Effector memory CD8-positive, alpha-beta T cell (primary cell): ENCODE results near the gene MMP23B.

Source experiments
- ATAC-seq: fragments of 150-1000 bp; cut with Tn5 transposase; replicated peaks from 2 replicates; pipeline ENCODE4 v1.10.0; 2021; ENCODE audit warnings: mild to moderate bottlenecking, moderate library complexity
- DNase-seq, 3 experiments: peaks; one replicate each; pipeline ENCODE4 v3.0.0; 2021
- H3K27ac Mint-ChIP-seq, 2 donors: one replicate each; pipeline ENCODE4 v1.8.0; 2022; ENCODE audit warnings: mild to moderate bottlenecking in 2 of 2, mixed read lengths in 2 of 2, moderate library complexity in 2 of 2
- H3K27me3 Mint-ChIP-seq, 2 donors: one replicate each; pipeline ENCODE4 v1.8.0; 2022; ENCODE audit warnings: mixed read lengths in 2 of 2
- H3K36me3 Mint-ChIP-seq: one replicate; pipeline ENCODE4 v1.8.0; 2022; ENCODE audit warnings: mild to moderate bottlenecking, moderate library complexity, mixed read lengths; ENCODE audit not compliant: insufficient read depth
- H3K4me1 Mint-ChIP-seq, 2 donors: one replicate each; pipeline ENCODE4 v1.8.0; 2022; ENCODE audit warnings: low read depth in 2 of 2, mixed read lengths in 2 of 2
- H3K4me3 Mint-ChIP-seq, 2 donors: one replicate each; pipeline ENCODE4 v1.8.0; 2022; ENCODE audit warnings: mild to moderate bottlenecking in 2 of 2, mixed read lengths in 2 of 2, moderate library complexity in 2 of 2
- H3K9me3 Mint-ChIP-seq, 2 donors: one replicate each; pipeline ENCODE4 v1.8.0; 2022; ENCODE audit warnings: mixed read lengths in 2 of 2

MMP23B gene

GRCh38 chr1:1619917-1620361 lies 12.0 kb upstream of the MMP23B start:
- ATAC-seq (no peak), DNase-seq (no peak)
- H3K27ac Mint-ChIP-seq = no peak overlapping the region
- H3K27me3 Mint-ChIP-seq = no peaks in the 10 kb centered on the region
- H3K4me1 Mint-ChIP-seq = peaks cover 10 to 14% of the 10 kb centered on the region in 2 donors
- H3K36me3 Mint-ChIP-seq = peaks cover 30% of the 10 kb centered on the region
- no peak overlapping the region for H3K4me3 Mint-ChIP-seq
- H3K9me3 Mint-ChIP-seq = no peaks in the 10 kb centered on the region

GRCh38 chr1:1620433-1621139 lies 11.4 kb upstream of the MMP23B start:
- no peaks in the 10 kb centered on the region for H3K9me3 Mint-ChIP-seq
- H3K27me3 Mint-ChIP-seq = no peaks in the 10 kb centered on the region
- H3K4me1 Mint-ChIP-seq = peaks cover 12 to 13% of the 10 kb centered on the region in 2 donors
- ATAC-seq = no peak
- no peak overlapping the region for H3K4me3 Mint-ChIP-seq
- H3K36me3 Mint-ChIP-seq = peaks cover 23% of the 10 kb centered on the region
- no peak overlapping the region for H3K27ac Mint-ChIP-seq
- no peak for DNase-seq

GRCh38 chr1:1621173-1622009 lies 10.6 kb upstream of the MMP23B start:
- Mint-ChIP-seq H3K4me1 (peaks cover 12 to 13% of the 10 kb centered on the region in 2 donors), H3K27me3 (no peaks in the 10 kb centered on the region), H3K9me3 (no peaks in the 10 kb centered on the region), H3K4me3 (no peak overlapping the region), H3K27ac (no peak overlapping the region), H3K36me3 (peaks cover 20% of the 10 kb centered on the region)
- no peak for DNase-seq
- no peak for ATAC-seq

- Mint-ChIP-seq H3K27ac (peak overlapping the region in 1 of 2 donors; percentile 68), H3K36me3 (peaks cover 13% of the 10 kb centered on the region)
- DNase-seq = no peak
Measured at GRCh38 chr1:1622010-1622787, 9.8 kb upstream of the MMP23B start.

GRCh38 chr1:1622788-1623094 lies 9.2 kb upstream of the MMP23B start:
- Mint-ChIP-seq H3K36me3 (peaks cover 16% of the 10 kb centered on the region), H3K4me1 (peaks cover 4 to 12% of the 10 kb centered on the region in 2 donors), H3K9me3 (no peaks in the 10 kb centered on the region), H3K27ac (peak overlapping the region in 1 of 2 donors; percentile 68), H3K27me3 (no peaks in the 10 kb centered on the region), H3K4me3 (no peak overlapping the region)
- ATAC-seq (no peak), DNase-seq (no peak)

More at GRCh38 chr1:1622010-1622787, 9.8 kb upstream of the MMP23B start:
- Mint-ChIP-seq H3K27me3 (no peaks in the 10 kb centered on the region), H3K9me3 (no peaks in the 10 kb centered on the region), H3K4me3 (no peak overlapping the region), H3K4me1 (peaks cover 9 to 12% of the 10 kb centered on the region in 2 donors)
- ATAC-seq = no peak

GRCh38 chr1:1623181-1623630 lies 8.8 kb upstream of the MMP23B start:
- Mint-ChIP-seq H3K4me1 (peaks cover 4 to 12% of the 10 kb centered on the region in 2 donors), H3K27me3 (no peaks in the 10 kb centered on the region), H3K9me3 (no peaks in the 10 kb centered on the region), H3K36me3 (peaks cover 17% of the 10 kb centered on the region), H3K4me3 (no peak overlapping the region), H3K27ac (no peak overlapping the region)
- no peak for ATAC-seq
- no peak for DNase-seq

GRCh38 chr1:1623631-1624442 lies 8.1 kb upstream of the MMP23B start:
- Mint-ChIP-seq H3K4me3 (no peak overlapping the region), H3K27ac (no peak overlapping the region), H3K4me1 (peaks cover 3 to 9% of the 10 kb centered on the region in 2 donors), H3K27me3 (no peaks in the 10 kb centered on the region), H3K36me3 (peaks cover 16% of the 10 kb centered on the region), H3K9me3 (no peaks in the 10 kb centered on the region)
- no peak for DNase-seq
- no peak for ATAC-seq

- no peak for DNase-seq
- Mint-ChIP-seq H3K4me3 (no peak overlapping the region), H3K9me3 (no peaks in the 10 kb centered on the region), H3K27ac (no peak overlapping the region), H3K27me3 (no peaks in the 10 kb centered on the region), H3K4me1 (peaks cover 3 to 8% of the 10 kb centered on the region in 2 donors), H3K36me3 (peaks cover 16% of the 10 kb centered on the region)
- ATAC-seq = no peak
Measured at GRCh38 chr1:1624443-1625403, 7.2 kb upstream of the MMP23B start.

GRCh38 chr1:1625404-1625775 lies 6.6 kb upstream of the MMP23B start:
- ATAC-seq = no peak

GRCh38 chr1:1625824-1626206 lies 6.2 kb upstream of the MMP23B start:
- Mint-ChIP-seq H3K36me3 (peaks cover 20% of the 10 kb centered on the region), H3K9me3 (no peaks in the 10 kb centered on the region), H3K27ac (peak overlapping the region in 1 of 2 donors; percentile 29), H3K4me1 (peaks cover 4 to 11% of the 10 kb centered on the region in 2 donors), H3K27me3 (no peaks in the 10 kb centered on the region), H3K4me3 (no peak overlapping the region)
- DNase-seq = no peak
- ATAC-seq = no peak

More at GRCh38 chr1:1625404-1625775, 6.6 kb upstream of the MMP23B start:
- Mint-ChIP-seq H3K9me3 (no peaks in the 10 kb centered on the region), H3K27me3 (no peaks in the 10 kb centered on the region), H3K4me1 (peaks cover 4 to 10% of the 10 kb centered on the region in 2 donors), H3K27ac (no peak overlapping the region), H3K36me3 (peaks cover 21% of the 10 kb centered on the region), H3K4me3 (no peak overlapping the region)
- DNase-seq = no peak

- no peaks in the 10 kb centered on the region for H3K9me3 Mint-ChIP-seq
- H3K27ac Mint-ChIP-seq = peak overlapping the region in 1 of 2 donors; percentile 29
- DNase-seq (no peak), ATAC-seq (no peak)
- H3K4me3 Mint-ChIP-seq = no peak overlapping the region
- H3K4me1 Mint-ChIP-seq = peaks cover 4 to 11% of the 10 kb centered on the region in 2 donors
- H3K36me3 Mint-ChIP-seq = peaks cover 23% of the 10 kb centered on the region
- no peaks in the 10 kb centered on the region for H3K27me3 Mint-ChIP-seq
Measured at GRCh38 chr1:1626207-1627141, 5.5 kb upstream of the MMP23B start.
